IgD-negative memory B cell (primary cell): ENCODE data around the gene CHD2. TPM values are rescaled to one million over a fixed set of nuclear protein-coding genes. Genes with fewer than 3 reads are reported as not detected.
A peak's percentile ranks its signal among the peaks of the same experiment; 100 is the strongest.

ENCODE experiments used
- H3K27ac Mint-ChIP-seq, 3 donors: one replicate each; pipeline ENCODE4 v1.8.0; 2020 to 2022; ENCODE audit warnings: mild to moderate bottlenecking in 3 of 3, mixed read lengths in 3 of 3, moderate library complexity in 1 of 3
- H3K27me3 Mint-ChIP-seq: one replicate; pipeline ENCODE4 v1.8.0; 2021; ENCODE audit warnings: mixed read lengths
- H3K36me3 Mint-ChIP-seq: one replicate; pipeline ENCODE4 v1.8.0; 2020; ENCODE audit warnings: mild to moderate bottlenecking, mixed read lengths
- H3K4me1 Mint-ChIP-seq, 3 donors: one replicate each; pipeline ENCODE4 v1.8.0; 2020 to 2022; ENCODE audit warnings: mixed read lengths in 3 of 3, mild to moderate bottlenecking in 1 of 3
- H3K4me3 Mint-ChIP-seq, 4 donors: one replicate each; pipeline ENCODE4 v1.8.0; 2020 to 2022; ENCODE audit warnings: mild to moderate bottlenecking in 4 of 4, mixed read lengths in 4 of 4, moderate library complexity in 3 of 4
- H3K9me3 Mint-ChIP-seq, 3 donors: one replicate each; pipeline ENCODE4 v1.8.0; 2020 to 2021; ENCODE audit warnings: mixed read lengths in 3 of 3, mild to moderate bottlenecking in 1 of 3
- polyA plus RNA-seq: library from polyadenylated mRNA; unstranded; fragments of 300-500 nt; fragmentation: Illumina TruSeq; gene quantifications from one replicate; pipeline ENCODE4 v1.2.3, GENCODE V29; 2021

Gene CHD2
- polyA plus RNA-seq, 1 donor from 2014 or later = 131 TPM

DNA sequence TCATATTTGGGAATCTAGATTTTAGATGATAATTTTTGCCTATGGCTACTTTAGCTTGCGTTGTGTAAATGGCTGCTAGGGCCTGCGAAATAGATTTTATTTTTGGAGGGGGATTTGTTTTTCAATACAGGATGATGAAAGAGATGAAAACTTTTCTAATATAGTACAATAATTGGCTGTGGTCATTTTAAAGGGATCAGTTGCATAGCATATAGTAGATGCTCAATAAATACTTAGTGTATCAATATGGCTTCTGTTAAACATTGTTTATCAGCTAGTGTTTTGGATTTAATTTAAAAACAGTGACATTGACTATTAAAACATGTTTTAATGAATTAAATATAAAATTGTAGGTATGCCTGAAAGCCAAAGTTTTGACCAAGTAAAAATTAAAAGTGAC is 6.9 kb upstream of the CHD2 start:
- peaks cover 32 to 46% (median 45%) of the 10 kb centered on the region in 3 donors for H3K4me1 Mint-ChIP-seq
- H3K27me3 Mint-ChIP-seq = no peaks in the 10 kb centered on the region
- H3K36me3 Mint-ChIP-seq = peaks cover 14% of the 10 kb centered on the region

DNA sequence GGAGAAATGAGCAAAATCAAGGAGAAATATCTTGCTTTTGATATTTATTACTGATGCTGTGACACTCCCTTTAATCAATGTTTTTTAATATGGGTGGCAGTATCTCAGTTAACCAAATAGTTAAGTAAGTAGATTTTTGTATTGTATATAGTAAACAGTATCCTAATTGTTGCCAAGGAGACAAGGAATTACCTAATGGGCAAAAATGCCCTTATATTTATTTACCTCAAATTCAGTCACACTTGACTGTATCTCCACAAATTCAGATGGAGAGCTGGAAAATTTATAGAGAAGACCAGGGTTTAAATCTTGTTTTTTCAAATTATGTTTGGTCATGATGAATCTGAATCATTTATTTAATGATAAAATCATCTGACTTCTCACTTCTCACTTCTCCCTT is 3.6 kb upstream of the CHD2 start:
- peaks cover 26 to 46% (median 40%) of the 10 kb centered on the region in 3 donors for H3K4me1 Mint-ChIP-seq
- H3K4me3 Mint-ChIP-seq = peak overlapping the region in 3 of 4 donors; percentile 33 to 75 (median 43)
- H3K27me3 Mint-ChIP-seq = no peaks in the 10 kb centered on the region
- peaks cover 11% of the 10 kb centered on the region for H3K36me3 Mint-ChIP-seq
- peak overlapping the region; percentile 84 to 89 (median 87) for H3K27ac Mint-ChIP-seq
- H3K9me3 Mint-ChIP-seq = peaks cover 4 to 5% (median 5%) of the 10 kb centered on the region in 3 donors

More for the DNA sequence above, 6.9 kb upstream of the CHD2 start:
- H3K4me3 Mint-ChIP-seq = peak overlapping the region in 3 of 4 donors; percentile 10 to 32 (median 23)
- H3K9me3 Mint-ChIP-seq = peaks cover 0 to 7% (median 2%) of the 10 kb centered on the region in 3 donors
- H3K27ac Mint-ChIP-seq = peak overlapping the region in 2 of 3 donors; percentile 53 to 80

DNA sequence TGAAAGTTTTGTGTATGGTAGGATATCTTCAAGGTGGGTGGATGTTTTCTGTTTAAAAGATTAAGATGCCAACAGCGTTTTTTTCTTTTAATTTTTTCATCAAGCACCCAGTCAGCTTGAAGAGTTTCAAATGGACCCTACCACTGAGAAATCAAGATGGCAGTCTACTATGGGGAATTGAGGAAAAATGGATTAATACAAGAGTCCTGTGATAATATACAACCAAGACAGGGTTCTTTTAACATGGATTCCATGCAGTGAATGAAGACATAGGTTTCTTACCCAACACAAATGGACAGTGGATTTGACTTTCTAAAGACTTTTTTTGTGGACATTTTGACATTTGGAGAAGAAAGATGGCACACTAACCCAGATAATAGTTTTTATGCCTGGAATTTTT is 2.5 kb upstream of the CHD2 start:
- Mint-ChIP-seq H3K4me1 (peaks cover 26 to 44% (median 37%) of the 10 kb centered on the region in 3 donors), H3K9me3 (peaks cover 4 to 5% (median 4%) of the 10 kb centered on the region in 3 donors), H3K36me3 (peaks cover 13% of the 10 kb centered on the region), H3K27me3 (no peaks in the 10 kb centered on the region), H3K4me3 (peak overlapping the region in 2 of 4 donors; percentile 17 to 65), H3K27ac (peak overlapping the region in 1 of 3 donors; percentile 87)

DNA sequence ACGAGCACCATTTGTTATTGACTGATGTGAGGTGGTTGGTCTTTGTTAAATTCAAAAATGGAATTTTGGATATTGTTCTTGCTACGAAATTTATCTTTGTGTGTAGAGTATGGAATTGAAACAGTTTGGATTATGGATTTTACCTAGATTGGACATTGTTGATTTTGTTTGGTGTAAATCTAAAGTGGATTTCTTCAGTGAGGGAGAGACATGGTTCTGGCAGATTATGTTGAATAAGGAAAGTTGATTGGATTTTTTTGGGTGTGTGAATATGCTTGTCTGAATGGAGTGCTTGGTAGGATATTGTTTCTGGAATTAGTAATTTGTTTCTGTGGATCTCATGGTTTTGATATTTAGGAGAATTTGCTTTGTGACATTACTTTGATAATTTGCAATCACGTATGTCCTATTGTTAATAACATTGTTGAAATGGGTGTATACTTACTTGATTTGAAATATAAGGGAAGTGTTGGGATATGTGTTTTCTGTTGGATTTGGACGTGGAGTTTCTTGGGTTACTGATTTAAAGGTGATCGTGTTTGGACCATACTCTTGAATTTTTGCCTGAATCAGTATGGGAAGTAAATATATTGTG is 1.0 kb upstream of the CHD2 start:
- H3K36me3 Mint-ChIP-seq = peaks cover 8% of the 10 kb centered on the region
- H3K9me3 Mint-ChIP-seq = peaks cover 3 to 4% (median 4%) of the 10 kb centered on the region in 3 donors
- peaks cover 20 to 42% (median 36%) of the 10 kb centered on the region in 3 donors for H3K4me1 Mint-ChIP-seq
- H3K4me3 Mint-ChIP-seq = peak overlapping the region; percentile 9 to 87 (median 50)
- H3K27me3 Mint-ChIP-seq = no peaks in the 10 kb centered on the region
- H3K27ac Mint-ChIP-seq = peak overlapping the region; percentile 28 to 97 (median 94)

DNA sequence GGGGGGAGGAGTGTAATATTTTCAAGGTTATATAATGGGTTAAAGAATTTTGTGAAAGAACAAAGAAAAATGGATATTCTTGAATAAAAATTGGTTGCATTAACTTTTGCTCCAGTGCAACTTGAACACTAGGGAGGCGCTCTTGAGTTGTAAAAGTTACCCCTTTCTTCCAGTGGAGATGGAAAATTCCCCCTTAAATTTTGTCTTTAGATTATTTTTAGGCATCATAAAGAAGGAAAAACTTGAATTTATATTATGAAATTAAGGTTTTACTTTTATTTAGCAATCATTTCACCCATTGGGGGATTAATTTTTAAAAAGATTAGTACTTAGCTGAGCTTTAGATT is 550 bp upstream of the CHD2 start:
- Mint-ChIP-seq H3K4me3 (peak overlapping the region in 2 of 4 donors; percentile 87 to 99), H3K27ac (peak overlapping the region; percentile 94 to 99 (median 97))

DNA sequence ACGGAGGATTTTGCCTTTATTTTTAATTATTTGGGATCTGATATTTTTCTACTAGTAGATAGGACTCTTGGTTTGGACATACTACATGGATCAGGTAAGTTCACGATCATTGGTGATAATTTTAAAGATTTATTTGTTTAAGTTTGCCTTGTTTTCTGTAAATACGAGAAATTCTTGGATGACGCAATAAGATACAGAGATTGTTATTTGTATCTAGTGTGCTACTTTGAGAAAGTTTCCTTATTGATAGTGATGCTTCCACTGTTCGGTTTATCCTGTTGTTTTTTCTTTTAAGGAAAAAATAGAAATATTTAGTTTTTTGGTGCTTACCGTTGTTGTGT is 577 bp downstream of the CHD2 start:
- peak overlapping the region; percentile 87 to 100 (median 98) for H3K4me3 Mint-ChIP-seq
- H3K36me3 Mint-ChIP-seq = peaks cover 8% of the 10 kb centered on the region
- H3K27ac Mint-ChIP-seq = peak overlapping the region; percentile 97 to 99 (median 99)
- peaks cover 19 to 45% (median 40%) of the 10 kb centered on the region in 3 donors for H3K4me1 Mint-ChIP-seq
- peaks cover 3 to 4% (median 4%) of the 10 kb centered on the region in 3 donors for H3K9me3 Mint-ChIP-seq
- H3K27me3 Mint-ChIP-seq = no peaks in the 10 kb centered on the region

More for the DNA sequence above, 550 bp upstream of the CHD2 start:
- Mint-ChIP-seq H3K9me3 (peaks cover 3 to 4% (median 4%) of the 10 kb centered on the region in 3 donors), H3K27me3 (no peaks in the 10 kb centered on the region), H3K4me1 (peaks cover 20 to 42% (median 36%) of the 10 kb centered on the region in 3 donors), H3K36me3 (peaks cover 8% of the 10 kb centered on the region)

DNA sequence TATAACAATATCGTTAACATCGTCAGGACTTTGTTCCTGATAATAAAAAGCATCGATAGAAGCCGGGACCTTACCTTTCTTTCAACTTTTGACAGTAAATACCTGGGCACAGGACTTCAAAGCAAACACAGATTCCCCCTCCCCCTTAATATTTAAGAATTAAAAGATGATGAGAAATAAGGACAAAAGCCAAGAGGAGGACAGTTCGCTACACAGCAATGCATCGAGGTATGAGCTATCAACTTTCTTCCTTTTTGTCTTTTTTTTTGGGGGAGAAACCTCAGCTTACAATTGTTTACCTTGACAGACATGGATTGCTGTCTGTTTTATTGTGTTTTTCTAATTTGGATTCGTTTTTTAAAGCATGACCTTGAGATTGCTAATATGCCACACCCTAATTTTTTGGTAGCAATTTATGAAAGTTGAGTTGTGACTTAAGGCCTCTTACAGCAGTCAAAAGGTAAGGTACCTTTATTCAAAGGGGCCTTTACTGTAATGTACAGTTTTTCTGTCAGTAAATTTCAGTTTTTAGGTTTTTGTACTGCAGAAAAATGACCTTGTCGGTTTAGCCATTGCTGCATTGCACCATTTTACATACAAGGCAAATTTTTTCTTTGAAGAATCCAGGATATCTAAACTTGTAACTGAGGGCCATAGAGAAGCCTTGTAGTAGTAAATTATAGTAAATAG is 1.1 kb downstream of the CHD2 start:
- Mint-ChIP-seq H3K27me3 (no peaks in the 10 kb centered on the region), H3K36me3 (peaks cover 8% of the 10 kb centered on the region), H3K9me3 (peaks cover 3 to 4% (median 4%) of the 10 kb centered on the region in 3 donors), H3K4me1 (peaks cover 25 to 50% (median 43%) of the 10 kb centered on the region in 3 donors), H3K4me3 (peak overlapping the region; percentile 87 to 100 (median 98)), H3K27ac (peak overlapping the region; percentile 97 to 99 (median 99))

DNA sequence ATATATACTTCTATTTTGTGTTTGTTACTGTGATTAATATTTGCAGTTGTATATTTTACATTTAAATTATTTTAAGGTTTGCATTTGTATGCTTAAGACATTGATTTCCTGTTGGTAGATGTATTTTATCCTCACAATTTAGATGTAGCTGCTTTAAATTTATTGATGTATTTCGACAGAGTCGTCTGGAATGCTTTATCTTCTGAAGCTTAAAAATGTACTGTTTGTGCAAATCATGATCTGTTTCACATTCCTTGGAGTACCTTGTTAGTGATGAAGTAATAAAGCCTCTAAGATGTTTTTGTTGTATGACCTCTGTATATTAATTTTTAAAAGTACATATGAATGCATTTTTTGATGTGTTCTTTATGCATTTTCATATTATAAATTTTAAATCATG is 1.9 kb downstream of the CHD2 start:
- Mint-ChIP-seq H3K27me3 (no peaks in the 10 kb centered on the region), H3K27ac (peak overlapping the region in 2 of 3 donors; percentile 97 to 99), H3K4me1 (peaks cover 28 to 50% (median 42%) of the 10 kb centered on the region in 3 donors), H3K36me3 (peaks cover 8% of the 10 kb centered on the region), H3K9me3 (peaks cover 3 to 4% (median 4%) of the 10 kb centered on the region in 3 donors), H3K4me3 (peak overlapping the region; percentile 87 to 100 (median 98))

DNA sequence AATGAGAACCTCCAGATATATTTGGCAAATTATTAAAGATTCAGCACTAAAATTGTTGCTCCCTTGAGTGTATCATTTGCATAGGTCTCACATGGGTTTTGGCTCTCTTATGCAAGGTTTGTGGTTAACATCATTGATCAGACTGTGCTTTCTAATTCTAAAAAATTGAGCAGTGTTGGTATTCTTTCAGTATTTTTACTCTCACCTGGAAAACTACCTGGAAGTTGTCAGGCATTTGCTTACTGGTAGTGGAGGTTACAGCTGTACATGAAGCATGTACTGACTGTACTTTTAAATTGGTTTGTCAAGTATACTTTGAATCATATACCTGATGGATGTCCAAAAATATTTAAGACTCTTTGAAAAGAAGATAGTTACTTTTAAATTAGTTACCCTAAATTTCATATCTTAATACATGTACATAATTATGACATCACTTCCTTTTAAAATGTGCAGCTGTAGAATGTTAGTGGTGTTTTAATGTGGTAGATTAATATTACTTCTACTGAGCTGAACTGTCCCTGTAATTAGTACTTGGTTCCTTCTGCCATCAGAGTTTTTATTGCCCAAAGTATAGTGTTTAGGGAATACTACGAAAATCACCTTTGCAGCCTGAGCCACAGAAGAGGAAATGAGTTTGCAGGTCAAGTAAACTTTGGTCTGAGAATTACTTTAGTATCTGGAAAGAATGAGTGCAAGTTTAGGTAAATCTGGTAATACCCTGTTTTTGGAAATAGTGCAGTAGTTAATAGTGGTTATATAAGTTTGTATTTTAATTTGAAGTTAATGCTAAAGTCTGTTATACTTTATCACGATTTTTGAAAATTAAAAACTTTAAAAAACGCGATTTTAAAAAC is 2.8 kb downstream of the CHD2 start:
- H3K4me1 Mint-ChIP-seq = peaks cover 36 to 52% (median 46%) of the 10 kb centered on the region in 3 donors
- peak overlapping the region; percentile 87 to 98 (median 96) for H3K4me3 Mint-ChIP-seq
- no peaks in the 10 kb centered on the region for H3K27me3 Mint-ChIP-seq
- peaks cover 4% of the 10 kb centered on the region for H3K36me3 Mint-ChIP-seq
- peaks cover 0 to 4% (median 3%) of the 10 kb centered on the region in 3 donors for H3K9me3 Mint-ChIP-seq
- H3K27ac Mint-ChIP-seq = peak overlapping the region; percentile 91 to 100 (median 100)

DNA sequence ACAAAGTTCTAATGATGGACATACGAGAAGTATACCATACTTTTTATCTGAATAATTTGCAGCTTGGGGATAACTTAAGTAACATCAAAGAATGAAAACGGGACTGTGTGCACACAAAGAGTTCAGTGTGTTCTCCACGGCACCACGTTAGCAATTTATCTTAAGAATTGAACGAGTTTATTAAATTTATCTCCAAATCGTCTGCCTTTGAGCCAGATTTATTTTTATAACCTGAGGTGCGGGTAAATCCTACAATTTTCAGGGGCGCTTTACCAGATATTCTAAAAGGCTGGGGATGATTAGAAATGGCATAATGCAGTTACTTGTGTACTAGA is 3.5 kb downstream of the CHD2 start:
- Mint-ChIP-seq H3K4me3 (peak overlapping the region; percentile 87 to 98 (median 96)), H3K27ac (peak overlapping the region; percentile 91 to 100 (median 100)), H3K27me3 (no peaks in the 10 kb centered on the region), H3K36me3 (peaks cover 4% of the 10 kb centered on the region), H3K9me3 (peaks cover 0 to 4% (median 3%) of the 10 kb centered on the region in 3 donors), H3K4me1 (peaks cover 42 to 57% (median 52%) of the 10 kb centered on the region in 3 donors)

DNA sequence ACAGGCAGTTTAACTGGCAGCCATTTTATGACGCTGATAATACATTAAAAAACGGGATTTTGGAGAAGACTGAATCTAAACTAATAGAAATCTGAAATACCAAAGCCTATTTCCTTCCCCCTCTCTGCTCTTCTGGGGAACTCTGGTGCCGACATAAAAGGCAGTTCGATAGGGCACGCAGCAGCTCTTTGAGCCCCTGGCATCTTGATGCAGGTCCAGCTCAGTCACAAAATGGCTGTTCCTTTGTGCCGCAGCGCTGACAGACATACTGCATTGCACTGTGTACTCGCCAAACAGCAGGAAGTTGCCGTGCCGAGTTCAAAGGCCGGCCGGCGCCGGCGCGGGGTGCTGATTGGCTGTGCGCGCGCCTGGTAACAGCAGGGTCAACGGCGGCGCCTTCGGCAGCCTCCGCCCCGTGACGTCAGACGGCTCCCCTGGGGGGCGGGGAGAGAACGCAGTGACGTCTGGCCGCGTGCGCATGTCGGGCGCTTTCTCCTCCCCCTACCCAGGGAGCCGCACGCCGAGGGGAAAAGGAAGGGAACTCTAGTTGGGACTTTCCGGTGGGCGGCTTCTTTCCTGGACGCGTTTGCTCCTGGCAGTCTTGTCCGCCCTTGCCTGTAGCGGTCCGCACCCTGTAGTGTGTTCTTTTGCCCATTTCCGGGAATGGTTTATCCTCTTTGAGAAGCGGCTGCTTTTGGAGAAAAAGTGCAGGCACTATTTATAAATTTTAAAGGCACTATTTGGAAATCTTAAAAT is 4.0 kb downstream of the CHD2 start:
- peak overlapping the region; percentile 87 to 98 (median 96) for H3K4me3 Mint-ChIP-seq
- H3K9me3 Mint-ChIP-seq = peaks cover 0 to 3% (median 3%) of the 10 kb centered on the region in 3 donors
- peak overlapping the region; percentile 91 to 100 (median 100) for H3K27ac Mint-ChIP-seq
- no peaks in the 10 kb centered on the region for H3K27me3 Mint-ChIP-seq
- H3K4me1 Mint-ChIP-seq = peaks cover 41 to 56% (median 50%) of the 10 kb centered on the region in 3 donors
- H3K36me3 Mint-ChIP-seq = peaks cover 2% of the 10 kb centered on the region

DNA sequence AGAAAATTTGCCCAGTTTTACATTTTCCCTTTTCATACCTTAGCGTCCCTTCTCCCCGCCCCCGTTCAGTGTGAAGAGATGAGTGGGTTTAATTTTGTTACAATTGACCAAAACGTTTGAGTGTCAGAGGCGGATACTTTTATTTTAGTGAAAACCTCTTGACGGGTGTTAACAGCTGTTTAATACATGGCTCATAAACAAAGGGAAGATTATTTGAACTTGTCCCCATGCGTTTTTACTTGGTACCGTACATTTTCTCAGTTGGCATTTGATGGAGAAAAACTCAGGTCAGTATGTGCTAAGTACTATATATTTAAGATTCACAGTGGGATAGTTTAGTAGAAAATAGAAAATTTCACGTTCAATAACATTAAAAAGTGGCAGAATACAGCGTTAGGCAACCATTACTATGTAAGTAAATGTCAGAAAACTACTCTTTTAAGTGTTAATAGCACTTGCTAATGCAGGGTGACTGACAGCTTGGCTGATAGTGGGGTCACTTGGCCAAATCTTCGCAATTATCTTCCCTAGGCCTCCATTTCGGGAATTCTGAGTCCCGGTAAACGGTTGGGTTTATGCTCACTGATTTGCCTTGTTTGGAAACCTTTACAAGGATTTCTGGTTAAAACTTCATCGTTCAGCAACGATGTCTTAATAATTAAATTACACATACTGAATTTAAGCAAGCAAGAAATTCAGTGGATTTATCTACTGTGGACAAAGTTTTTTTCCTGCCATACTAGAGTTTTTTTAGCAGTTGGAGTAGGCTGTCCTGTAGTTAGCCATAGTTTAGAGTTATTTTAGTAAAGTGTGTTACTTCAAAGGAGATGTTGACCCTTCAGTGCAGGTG is 4.8 kb downstream of the CHD2 start:
- H3K27me3 Mint-ChIP-seq = no peaks in the 10 kb centered on the region
- H3K4me3 Mint-ChIP-seq = peak overlapping the region; percentile 87 to 98 (median 96)
- peaks cover 43 to 59% (median 49%) of the 10 kb centered on the region in 3 donors for H3K4me1 Mint-ChIP-seq
- peaks cover 5% of the 10 kb centered on the region for H3K36me3 Mint-ChIP-seq
- no peaks in the 10 kb centered on the region for H3K9me3 Mint-ChIP-seq
- peak overlapping the region; percentile 91 to 100 (median 100) for H3K27ac Mint-ChIP-seq

DNA sequence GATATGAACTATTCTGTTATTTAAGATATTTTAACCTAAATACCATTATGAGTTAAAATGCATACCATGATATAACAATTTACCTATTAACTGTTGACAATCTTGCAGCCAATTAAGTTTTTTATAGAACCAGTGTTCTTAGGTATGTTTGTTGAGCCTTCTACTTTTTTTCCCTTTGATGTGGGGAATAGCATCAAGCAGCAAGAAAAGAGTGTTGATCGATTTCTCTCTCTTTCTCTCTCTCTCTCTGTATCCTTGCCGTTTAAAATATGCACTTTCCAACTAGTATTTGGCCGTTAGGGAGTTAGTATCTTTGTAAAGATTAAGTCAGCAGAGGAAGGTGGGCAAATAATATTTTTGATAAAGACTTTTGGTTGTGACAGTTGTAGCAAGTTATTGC is 5.9 kb downstream of the CHD2 start:
- Mint-ChIP-seq H3K4me3 (peak overlapping the region; percentile 76 to 98 (median 90)), H3K4me1 (peaks cover 46 to 66% (median 48%) of the 10 kb centered on the region in 3 donors), H3K36me3 (peaks cover 5% of the 10 kb centered on the region), H3K27me3 (no peaks in the 10 kb centered on the region), H3K9me3 (no peaks in the 10 kb centered on the region), H3K27ac (peak overlapping the region; percentile 91 to 100 (median 100))
